HG03108 (cell line): ENCODE results near the gene MEFV.
"Not testable (repeated sequence)": the region's sequence is repeated elsewhere in the genome, so short reads cannot be mapped to it uniquely, and the experiment has no call there.

Experiments
- ATAC-seq: cut with Tn5 transposase; IDR thresholded peaks from one replicate; pipeline ENCODE4 v1.9.1; 2021; ENCODE audit warnings: moderate library complexity; ENCODE audit not compliant: unreplicated experiment

The MEFV gene

DNA sequence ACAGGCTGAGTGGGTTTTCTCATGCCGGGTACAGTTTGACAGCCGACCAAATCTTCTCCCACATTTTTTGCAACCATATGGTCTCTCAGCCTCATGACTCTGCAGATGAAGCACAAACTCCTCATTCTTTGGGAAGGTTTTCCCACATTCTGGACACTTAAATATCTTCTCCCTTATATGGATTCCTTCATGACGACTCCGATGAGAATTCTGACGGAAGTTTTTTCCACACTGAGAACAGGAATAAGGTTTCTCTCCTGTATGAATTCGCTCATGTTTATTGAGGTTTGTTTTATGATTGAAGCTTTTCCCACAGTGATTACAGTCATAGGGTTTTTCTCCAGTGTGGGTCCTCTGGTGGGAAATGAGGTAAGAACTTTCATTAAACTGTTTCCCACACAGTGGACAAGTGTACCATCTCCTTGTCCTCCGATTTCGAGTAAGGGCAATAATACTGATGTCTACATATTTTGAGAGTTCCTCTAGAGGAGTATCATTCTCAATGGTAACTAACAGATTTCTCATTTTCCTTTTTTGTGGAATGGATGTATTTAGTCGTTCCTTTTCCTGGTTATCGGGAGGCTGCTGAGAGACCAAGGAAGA is 32.4 kb downstream of the MEFV start:
- no peak for ATAC-seq

- ATAC-seq, result no peak
Measured at GRCh38 chr16:3220839-3221238, 35.6 kb downstream of the MEFV start.

DNA sequence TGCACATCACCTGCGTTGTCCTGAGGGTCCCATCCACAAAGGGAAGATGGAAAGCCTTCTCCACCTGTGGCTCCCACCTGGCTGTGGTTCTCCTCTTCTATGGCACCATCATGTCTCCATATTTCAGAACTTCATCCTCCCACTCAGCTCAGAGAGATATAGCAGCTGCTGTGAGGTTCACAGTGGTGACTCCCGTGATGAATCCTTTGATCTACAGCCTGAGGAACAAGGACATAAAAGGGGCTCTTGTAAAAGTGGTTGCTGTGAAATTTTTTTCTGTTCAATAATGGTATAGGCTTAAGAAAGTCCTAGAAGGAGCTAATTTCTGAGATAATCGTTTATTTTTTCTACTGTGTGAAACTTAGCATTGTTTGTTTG is 40.2 kb downstream of the MEFV start:
- ATAC-seq, result no peak

GRCh38 chr16:3215601-3216262 is 40.7 kb downstream of the MEFV start:
- no peak for ATAC-seq

GRCh38 chr16:3214904-3215600 is 41.4 kb downstream of the MEFV start:
- no peak for ATAC-seq

DNA sequence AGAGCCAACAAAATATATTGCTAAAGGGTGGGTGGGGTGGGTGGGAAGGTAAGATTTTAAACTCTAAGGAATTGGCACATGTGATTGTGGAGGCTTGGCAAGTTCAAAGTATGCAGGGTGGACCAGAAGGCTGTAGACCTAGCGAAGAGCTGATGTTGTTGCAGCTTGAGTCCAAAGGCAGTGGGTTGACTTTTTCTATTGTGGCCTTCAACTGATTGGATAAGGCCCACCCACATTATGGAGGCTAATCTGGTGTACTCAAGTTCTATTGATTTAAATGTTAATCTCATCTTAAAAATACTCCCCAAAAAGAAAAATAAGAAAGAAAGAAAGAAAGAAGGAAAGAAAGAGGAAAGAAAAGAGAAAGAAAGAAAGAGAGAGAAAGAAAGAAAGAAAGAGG is 43.9 kb downstream of the MEFV start:
- no peak for ATAC-seq

DNA sequence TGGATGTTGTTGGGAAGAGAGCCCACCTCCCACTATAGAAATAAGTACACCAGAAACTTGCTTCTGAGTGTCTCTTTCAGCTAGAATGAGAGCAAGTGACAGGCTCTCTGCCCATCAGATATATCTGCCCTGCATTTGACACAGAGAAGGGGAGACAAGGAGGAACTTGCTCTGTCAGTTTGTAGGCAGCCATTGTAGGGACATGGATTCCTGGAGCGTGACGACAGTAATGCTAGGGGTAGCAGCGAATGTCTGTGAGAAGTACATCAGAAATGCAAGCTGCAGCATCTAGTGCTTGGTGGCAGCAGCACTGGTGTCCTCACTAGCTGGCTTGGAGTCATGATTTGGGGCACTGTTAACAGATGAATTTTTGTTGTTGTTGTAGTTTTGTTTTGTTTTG is 44.4 kb downstream of the MEFV start:
- ATAC-seq, result no peak

- no peak for ATAC-seq
Measured at GRCh38 chr16:3207086-3207953, 49.1 kb downstream of the MEFV start.

DNA sequence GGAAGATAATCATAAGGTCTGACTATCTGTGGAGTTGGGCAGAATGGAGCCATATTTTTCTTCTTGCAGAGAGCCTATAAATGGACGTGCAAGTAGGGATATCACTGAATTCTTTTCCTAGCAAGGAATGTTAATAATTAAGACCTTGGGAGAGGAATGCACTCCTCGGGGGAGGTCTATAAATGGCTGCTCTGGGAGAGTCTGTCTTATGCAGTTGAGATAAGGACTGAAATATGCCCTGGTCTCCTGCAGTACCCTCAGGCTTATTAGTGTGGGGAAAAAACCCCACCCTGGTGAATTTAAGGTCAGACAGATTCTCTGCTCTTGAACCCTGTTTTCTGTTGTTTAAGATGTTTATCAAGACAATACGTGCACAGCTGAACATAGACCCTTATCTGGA is 50.5 kb downstream of the MEFV start:
- ATAC-seq, result not testable (repeated sequence)

GRCh38 chr16:3202903-3203539 is 53.4 kb downstream of the MEFV start:
- ATAC-seq, result no peak

DNA sequence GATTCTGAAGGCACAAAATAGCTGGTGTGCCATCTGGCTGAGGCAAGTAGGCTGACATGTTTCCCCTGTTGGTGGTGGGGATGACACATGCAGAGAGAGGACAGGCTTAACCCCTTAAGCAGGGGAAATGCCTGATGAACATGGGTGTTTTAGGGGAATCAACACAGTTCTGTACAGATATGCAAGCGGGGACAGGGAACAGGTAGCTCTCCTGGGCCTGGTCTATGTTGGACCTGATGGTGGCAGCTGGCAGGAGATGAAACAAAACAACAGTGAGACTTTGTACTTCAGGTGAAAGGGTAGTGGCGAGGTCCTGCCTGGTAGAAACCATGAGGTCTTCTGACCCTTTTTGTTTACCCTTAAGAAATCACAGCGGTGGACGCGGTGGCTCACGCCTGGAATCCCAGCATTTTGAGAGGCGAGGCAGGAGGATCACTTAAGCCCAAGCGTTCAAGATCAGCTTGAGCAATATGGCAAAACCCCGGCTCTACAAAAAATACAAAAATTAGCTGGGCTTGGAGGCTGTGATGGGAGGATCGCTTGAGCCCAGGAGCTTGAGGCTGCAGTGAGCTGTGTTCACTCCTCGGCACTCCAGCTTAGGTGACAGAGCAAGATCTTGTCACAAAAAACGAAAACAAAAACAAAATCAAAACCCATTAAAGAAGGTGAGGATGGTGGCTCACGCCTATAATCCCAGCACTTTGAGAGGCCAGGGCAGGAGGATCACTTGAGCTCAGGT is 57.9 kb downstream of the MEFV start:
- no peak for ATAC-seq

GRCh38 chr16:3197694-3198333 is 58.6 kb downstream of the MEFV start:
- ATAC-seq, result not testable (repeated sequence)

DNA sequence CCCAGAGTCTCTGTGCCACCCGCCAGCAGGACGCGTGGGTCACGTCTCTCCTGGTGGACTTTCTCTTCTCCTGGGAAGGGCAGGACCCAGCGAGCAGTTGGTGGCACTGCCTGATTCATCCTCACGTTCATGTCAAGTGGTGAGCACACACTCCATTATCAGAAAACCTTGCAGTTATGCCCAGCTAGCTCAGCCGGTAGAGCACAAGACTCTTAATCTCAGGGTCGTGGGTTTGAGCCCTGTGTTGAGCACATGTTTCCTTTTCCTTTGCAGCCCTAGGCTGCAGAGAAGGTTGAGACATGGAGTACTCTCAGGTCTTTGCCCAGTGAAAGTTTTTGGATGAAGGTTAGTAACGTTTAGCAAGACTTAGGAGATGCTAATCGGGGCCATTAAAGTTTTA is 60.5 kb downstream of the MEFV start:
- no peak for ATAC-seq

GRCh38 chr16:3194792-3195191 is 61.6 kb downstream of the MEFV start:
- no peak for ATAC-seq

DNA sequence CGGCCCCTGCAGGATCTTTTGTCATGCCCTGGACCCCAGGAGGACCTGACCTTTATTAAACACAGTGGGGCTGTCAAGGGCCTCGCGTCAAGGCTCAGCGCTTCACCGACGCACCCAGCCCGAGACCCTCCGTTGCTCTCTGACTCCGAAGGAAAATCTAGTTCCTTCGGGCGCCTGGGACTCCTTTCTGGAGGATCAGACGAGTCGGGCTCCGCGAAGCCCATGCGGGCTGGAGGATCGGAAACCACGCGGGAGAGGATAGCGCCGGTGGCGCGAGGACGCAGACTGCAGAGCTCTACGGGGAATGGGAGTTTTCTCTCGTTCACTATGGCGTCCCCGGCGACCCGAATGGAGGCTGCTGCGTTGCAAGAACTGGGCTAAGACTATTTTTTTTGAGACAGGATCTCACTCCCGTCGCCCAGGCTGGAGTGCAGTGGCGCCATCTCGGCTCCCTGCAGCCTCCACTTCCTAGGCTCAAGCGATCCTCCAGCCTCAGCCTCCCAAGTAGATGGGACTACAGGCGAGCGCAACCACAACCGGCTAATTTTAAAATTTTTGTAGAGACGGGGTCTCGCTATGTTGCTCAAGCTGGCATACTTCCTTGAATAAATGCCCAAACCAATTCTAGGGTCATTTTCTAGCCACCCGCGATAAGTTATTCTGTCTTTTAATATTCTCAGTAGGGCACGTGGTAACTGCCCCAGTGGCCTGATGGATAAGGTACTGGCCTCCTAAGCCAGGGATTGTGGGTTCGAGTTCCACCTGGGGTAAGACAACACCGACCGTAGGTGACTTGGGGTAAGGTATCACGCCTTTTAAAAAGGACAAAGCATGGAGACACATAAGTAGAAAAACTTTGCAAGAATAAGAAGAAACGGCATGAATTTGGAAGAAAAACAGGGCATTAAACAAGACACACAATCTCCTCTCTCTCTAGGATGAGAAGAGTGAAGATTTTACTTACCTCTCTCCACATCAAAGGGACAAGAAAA is 62.9 kb downstream of the MEFV start:
- no peak for ATAC-seq

- ATAC-seq, result no peak
Measured at GRCh38 chr16:3192476-3193019, 63.9 kb downstream of the MEFV start.
